ENCODE results near the gene SESN2.

Gene SESN2

DNA sequence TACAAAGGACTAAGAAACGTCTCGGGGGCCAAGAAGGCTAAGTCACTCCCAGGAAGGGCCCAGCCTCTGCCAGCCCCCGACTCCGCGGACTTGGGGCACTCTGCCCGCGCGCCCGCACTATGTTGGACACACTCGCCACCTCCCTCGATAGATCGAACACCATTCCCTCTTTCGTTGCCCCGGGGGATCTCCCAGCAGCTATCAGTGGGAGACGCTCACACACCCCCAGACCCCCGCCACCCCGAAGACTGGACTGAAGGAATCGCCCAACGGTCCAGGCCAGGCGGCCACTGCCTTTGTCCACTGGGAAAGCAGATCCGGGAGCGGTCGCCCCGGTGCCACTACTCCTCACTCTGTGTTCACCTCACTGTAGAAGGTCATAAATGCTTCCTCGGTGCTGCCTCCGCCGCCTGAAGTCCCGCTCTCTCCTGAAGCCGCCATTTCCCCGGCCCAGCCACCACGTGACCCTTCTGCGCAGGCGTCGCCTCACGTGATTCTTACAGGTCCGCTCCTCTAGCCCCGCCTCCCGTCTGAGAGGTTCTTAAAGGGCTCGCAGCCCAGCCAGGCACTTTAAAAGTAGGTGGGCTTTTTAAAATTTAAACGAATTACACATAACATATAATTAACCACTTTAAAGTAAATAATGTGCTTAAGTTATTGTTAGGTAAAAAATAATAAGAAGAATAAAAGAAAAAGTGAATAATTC lies 26.6 kb upstream of the SESN2 start, which contains the start of gene DNAJC8:
DNAJC8 (minus strand) TSS at position 472 of the 706 bp plus-strand sequence; CDS start at position 441, 31 bp downstream.
- Histone ChIP-seq H3K36me3 (ENCODE audit: control insufficient read depth, insufficient read depth, low read length) (peaks cover 3% of the 10 kb centered on the region; the same call in 1 of the 2 replicates), H3K4me3 (replicated peaks; ENCODE audit: low read depth, low read length) (peak within 1 kb of the TSS; percentile 99), H3K27me3 (replicated peaks; ENCODE audit: control insufficient read depth, insufficient read depth, low read length) (no peaks in the 10 kb centered on the region)
- TF ChIP-seq, protein P1, sequence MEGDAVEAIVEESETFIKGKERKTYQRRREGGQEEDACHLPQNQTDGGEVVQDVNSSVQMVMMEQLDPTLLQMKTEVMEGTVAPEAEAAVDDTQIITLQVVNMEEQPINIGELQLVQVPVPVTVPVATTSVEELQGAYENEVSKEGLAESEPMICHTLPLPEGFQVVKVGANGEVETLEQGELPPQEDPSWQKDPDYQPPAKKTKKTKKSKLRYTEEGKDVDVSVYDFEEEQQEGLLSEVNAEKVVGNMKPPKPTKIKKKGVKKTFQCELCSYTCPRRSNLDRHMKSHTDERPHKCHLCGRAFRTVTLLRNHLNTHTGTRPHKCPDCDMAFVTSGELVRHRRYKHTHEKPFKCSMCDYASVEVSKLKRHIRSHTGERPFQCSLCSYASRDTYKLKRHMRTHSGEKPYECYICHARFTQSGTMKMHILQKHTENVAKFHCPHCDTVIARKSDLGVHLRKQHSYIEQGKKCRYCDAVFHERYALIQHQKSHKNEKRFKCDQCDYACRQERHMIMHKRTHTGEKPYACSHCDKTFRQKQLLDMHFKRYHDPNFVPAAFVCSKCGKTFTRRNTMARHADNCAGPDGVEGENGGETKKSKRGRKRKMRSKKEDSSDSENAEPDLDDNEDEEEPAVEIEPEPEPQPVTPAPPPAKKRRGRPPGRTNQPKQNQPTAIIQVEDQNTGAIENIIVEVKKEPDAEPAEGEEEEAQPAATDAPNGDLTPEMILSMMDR (IDR thresholded peaks at IDR 0.05; ENCODE audit: insufficient read depth, low read length, poor library complexity, severe bottlenecking): no peak
- DNase-seq (ENCODE audit: extremely low read depth, insufficient read length): peak; percentile 87

DNA sequence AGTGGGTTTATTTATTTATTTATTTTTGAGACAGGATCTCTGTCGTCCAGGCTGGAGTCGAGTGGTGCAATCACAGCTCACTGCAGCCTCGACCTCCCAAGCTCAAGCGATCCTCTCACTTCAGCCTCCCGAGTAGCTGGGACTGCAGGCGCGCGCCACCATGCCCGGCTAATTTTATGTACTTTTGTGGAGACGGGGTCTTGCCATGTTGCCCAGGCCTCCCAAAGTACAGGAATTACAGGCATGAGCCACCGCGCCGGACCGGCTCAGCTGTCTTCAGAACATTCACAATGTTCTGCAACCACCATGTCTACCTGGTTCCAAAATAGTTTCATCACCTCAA lies 26.1 kb upstream of the SESN2 start:
- Histone ChIP-seq H3K4me3 (replicated peaks; ENCODE audit: low read depth, low read length) (no peak overlapping the region), H3K36me3 (ENCODE audit: control insufficient read depth, insufficient read depth, low read length) (peaks cover 3% of the 10 kb centered on the region; the same call in 1 of the 2 replicates), H3K27me3 (replicated peaks; ENCODE audit: control insufficient read depth, insufficient read depth, low read length) (no peaks in the 10 kb centered on the region)
- DNase-seq (ENCODE audit: extremely low read depth, insufficient read length): no peak
- TF ChIP-seq, protein P1 (IDR thresholded peaks at IDR 0.05; ENCODE audit: insufficient read depth, low read length, poor library complexity, severe bottlenecking): no peak

DNA sequence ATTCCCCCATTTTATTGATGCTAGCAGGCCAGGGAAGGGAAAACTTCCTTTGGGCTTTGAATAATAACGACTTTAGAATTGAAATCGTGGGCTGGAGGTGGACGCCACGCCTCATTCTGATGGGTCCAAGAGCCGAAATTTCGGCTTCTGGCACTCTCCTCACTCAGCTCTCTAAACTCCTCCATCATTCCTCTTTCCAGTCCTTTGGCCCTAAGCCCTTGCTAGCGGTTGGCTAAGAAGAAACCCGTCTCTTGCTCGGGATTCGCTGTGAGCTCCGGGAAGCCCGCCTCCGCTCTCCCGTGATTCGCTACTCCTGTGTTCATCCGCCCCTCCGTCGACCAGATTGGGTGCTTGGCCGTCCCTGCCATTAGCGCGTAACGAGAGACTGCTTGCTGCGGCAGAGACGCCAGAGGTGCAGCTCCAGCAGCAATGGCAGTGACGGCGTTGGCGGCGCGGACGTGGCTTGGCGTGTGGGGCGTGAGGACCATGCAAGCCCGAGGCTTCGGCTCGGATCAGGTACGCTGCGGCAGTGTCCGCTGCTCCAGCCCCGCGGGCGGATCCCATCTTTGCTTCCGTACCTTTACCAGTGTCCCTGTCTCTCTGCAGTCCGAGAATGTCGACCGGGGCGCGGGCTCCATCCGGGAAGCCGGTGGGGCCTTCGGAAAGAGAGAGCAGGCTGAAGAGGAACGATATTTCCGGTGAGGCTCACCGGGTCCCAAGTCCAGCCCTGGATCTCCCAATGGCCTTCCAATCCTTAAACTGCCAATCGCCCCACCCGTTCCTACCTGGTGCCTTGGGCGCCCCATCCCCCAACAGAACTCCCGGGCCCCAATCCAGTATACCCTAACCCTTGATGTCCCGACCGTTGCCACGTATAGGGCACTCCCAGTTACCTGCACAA lies 23.3 kb upstream of the SESN2 start, which contains the start of gene ATP5IF1:
ATP5IF1 (plus strand) TSS at position 370 of the 901 bp plus-strand sequence; CDS start at position 430, 60 bp downstream.
- no peaks in the 10 kb centered on the region for H3K27me3 ChIP-seq (replicated peaks; ENCODE audit: control insufficient read depth, insufficient read depth, low read length)
- peak; percentile 95 for DNase-seq (ENCODE audit: extremely low read depth, insufficient read length)
- H3K36me3 ChIP-seq (ENCODE audit: control insufficient read depth, insufficient read depth, low read length): peaks cover 2% of the 10 kb centered on the region; the same call in 1 of the 2 replicates
- peak within 1 kb of the TSS; percentile 95 for H3K4me3 ChIP-seq (replicated peaks; ENCODE audit: low read depth, low read length)
- TF ChIP-seq, protein P1 (IDR thresholded peaks at IDR 0.05; ENCODE audit: insufficient read depth, low read length, poor library complexity, severe bottlenecking): no peak

DNA sequence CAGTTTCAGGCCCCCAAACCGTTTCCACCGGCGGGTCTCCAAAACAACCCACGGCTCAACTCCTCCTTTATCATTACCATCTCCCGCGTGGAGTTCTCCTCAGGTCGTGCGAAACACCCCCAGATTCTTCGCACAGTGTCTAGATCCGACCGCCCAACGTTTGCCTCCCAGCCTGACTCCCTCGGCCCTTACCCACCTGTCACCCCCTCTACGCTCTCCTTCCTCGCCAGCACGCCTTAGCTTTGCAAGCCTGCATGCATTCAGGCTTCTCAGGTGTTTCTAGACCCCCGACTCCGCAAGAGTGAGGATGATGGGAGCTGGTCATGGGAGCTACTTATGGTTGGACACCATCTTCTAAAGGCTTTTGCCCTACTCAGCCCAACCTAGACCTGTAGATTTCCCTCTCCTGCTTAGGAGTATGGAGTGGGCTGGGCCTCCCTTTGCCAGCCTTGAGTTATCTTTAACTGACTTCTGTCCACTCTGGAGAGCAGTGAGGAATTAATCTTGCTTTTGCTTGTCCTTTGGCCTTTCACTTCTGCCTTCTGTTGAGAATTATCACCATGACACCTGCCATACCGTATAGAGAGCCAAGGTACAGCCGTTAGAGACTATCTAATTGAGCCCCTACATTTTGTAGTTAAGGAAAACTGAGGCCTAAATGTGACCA lies 22.5 kb upstream of the SESN2 start:
- no peaks in the 10 kb centered on the region for H3K27me3 ChIP-seq (replicated peaks; ENCODE audit: control insufficient read depth, insufficient read depth, low read length)
- no peak for DNase-seq (ENCODE audit: extremely low read depth, insufficient read length)
- H3K4me3 ChIP-seq (replicated peaks; ENCODE audit: low read depth, low read length): peak overlapping the region; percentile 95
- TF ChIP-seq, protein P1 (IDR thresholded peaks at IDR 0.05; ENCODE audit: insufficient read depth, low read length, poor library complexity, severe bottlenecking): no peak
- peaks cover 2% of the 10 kb centered on the region; the same call in 1 of the 2 replicates for H3K36me3 ChIP-seq (ENCODE audit: control insufficient read depth, insufficient read depth, low read length)

GRCh38 chr1:28239004-28239403 lies 20.3 kb upstream of the SESN2 start:
- TF ChIP-seq, protein P1 (IDR thresholded peaks at IDR 0.05; ENCODE audit: insufficient read depth, low read length, poor library complexity, severe bottlenecking): no peak
- Histone ChIP-seq H3K36me3 (ENCODE audit: control insufficient read depth, insufficient read depth, low read length) (peaks cover 2% of the 10 kb centered on the region; the same call in 1 of the 2 replicates), H3K27me3 (replicated peaks; ENCODE audit: control insufficient read depth, insufficient read depth, low read length) (no peaks in the 10 kb centered on the region), H3K4me3 (replicated peaks; ENCODE audit: low read depth, low read length) (no peak overlapping the region)
- DNase-seq (ENCODE audit: extremely low read depth, insufficient read length): no peak
